Tibial nerve (tissue), 3 donors: Measurements from ENCODE around the gene KRAS.

Source experiments
- CTCF ChIP-seq, 5 experiments: fragments of 200-600 bp in 3 of 5; fragments of 450-650 bp in 2 of 5; sonication (generic) in 3 of 5; IDR thresholded peaks; one replicate each; pipeline ENCODE4 v1.5.1; 2016 to 2019; ENCODE audit warnings: antibody characterized with exemption in 5 of 5, mild to moderate bottlenecking in 3 of 5, moderate library complexity in 2 of 5
- POLR2A ChIP-seq, 2 donors: fragments of 450-650 bp; IDR thresholded peaks; one replicate each; pipeline ENCODE4 v1.6.1; 2017; ENCODE audit warnings: antibody characterized with exemption in 2 of 2, mild to moderate bottlenecking in 2 of 2, moderate library complexity in 2 of 2

GRCh38 chr12:25189656-25190055 lies 61.1 kb downstream of the KRAS start:
- TF ChIP-seq POLR2A (IDR thresholded peaks at IDR 0.05) (no peak), CTCF (IDR thresholded peaks at IDR 0.05) (no peak)
